Heart left ventricle (tissue), 16 donors: ENCODE data around the gene MT3. TPM values are rescaled to one million over a fixed set of nuclear protein-coding genes. Genes with fewer than 3 reads are reported as not detected.

Experiments used
- ATAC-seq, 4 donors: fragments of 200-7000 bp; cut with Tn5 transposase; one replicate each; pipeline ENCODE4 v1.9.1; 2020 to 2022; ENCODE audit warnings: moderate library complexity in 4 of 4, mild to moderate bottlenecking in 3 of 4, moderate number of reproducible peaks in 1 of 4
- DNase-seq, 5 donors: peaks; one replicate each; pipeline ENCODE4 v3.0.0-alpha.2; 2020
- H3K27ac ChIP-seq, 12 donors: fragments of 200-600 bp; sonication (generic) in 4 of 12; one replicate each; pipeline versions ENCODE4 v1.5.0 to v1.8.0; 2016 to 2022; ENCODE audit warnings: mild to moderate bottlenecking in 2 of 12
- H3K27me3 ChIP-seq, 9 donors: fragments of 200-600 bp; sonication (generic) in 2 of 9; one replicate each; pipeline versions ENCODE4 v1.5.1 to v1.8.0; 2016 to 2022; ENCODE audit warnings: mild to moderate bottlenecking in 3 of 9
- H3K36me3 ChIP-seq, 9 donors: fragments of 200-600 bp; sonication (generic) in 2 of 9; one replicate each; pipeline versions ENCODE4 v1.5.0 to v1.8.0; 2018 to 2022; ENCODE audit warnings: mild to moderate bottlenecking in 2 of 9
- H3K4me1 ChIP-seq, 12 donors: fragments of 200-600 bp; sonication (generic) in 4 of 12; one replicate each; pipeline versions ENCODE4 v1.5.0 to v1.8.0; 2016 to 2022; ENCODE audit warnings: mild to moderate bottlenecking in 3 of 12
- H3K4me3 ChIP-seq, 12 donors: fragments of 200-600 bp; sonication (generic) in 4 of 12; one replicate each; pipeline versions ENCODE4 v1.5.0 to v1.8.0; 2017 to 2022; ENCODE audit warnings: mild to moderate bottlenecking in 9 of 12, moderate library complexity in 4 of 12
- H3K9me3 ChIP-seq, 12 donors: fragments of 200-600 bp; sonication (generic) in 4 of 12; one replicate each; pipeline versions ENCODE4 v1.5.0 to v1.8.0; 2016 to 2022; ENCODE audit warnings: mild to moderate bottlenecking in 1 of 12
- CTCF ChIP-seq, 12 donors: fragments of 200-600 bp; sonication (generic) in 4 of 12; IDR thresholded peaks; one replicate each; pipeline versions ENCODE4 v1.5.0 to v1.8.0; 2018 to 2022; ENCODE audit warnings: antibody characterized with exemption in 12 of 12, mild to moderate bottlenecking in 5 of 12
- POLR2A ChIP-seq, 2 donors: fragments of 450-650 bp; IDR thresholded peaks; one replicate each; pipeline ENCODE4 v1.6.1; 2017; ENCODE audit warnings: antibody characterized with exemption in 2 of 2, mild to moderate bottlenecking in 2 of 2, moderate library complexity in 2 of 2
- WGBS, 4 donors: extraction: QIAGEN DNeasy Blood & Tissue Kit in 2 of 4; methylation state at CpG; one replicate each; pipeline versions ENCODE4 v1.1.5 to v1.1.7; 2013 to 2018; 5-methylcytosine and 5-hydroxymethylcytosine counted together
- intact Hi-C, 10 donors: fragments of 100-400 bp; cut with DNase I; formaldehyde crosslinking; loops; one replicate each; pipeline versions ENCODE4 v1.11.1 to v1.14.2; 2022
- polyA plus RNA-seq, 2 donors: library from polyadenylated mRNA; stranded (reverse); fragments of 200-250 nt; gene quantifications; one replicate each; pipeline ENCODE4 v1.2.3, GENCODE V29; 2013
- total RNA-seq, 9 donors: library from RNA; depleted of rRNA in 2 of 9; stranded (reverse); fragments of >200 nt in 2 of 9; fragmentation: NEBNext Ultra II Directional in 3 of 9; extraction: Animal tissue kit (Norgen Biotek cat#: 25700) in 3 of 9; gene quantifications; one replicate each; pipeline versions ENCODE4 v1.1.0 to v1.2.4, GENCODE V29; 2016 to 2023
- donor health status: ischemic (EF 13 %, LVEDD 7.1; RV severe dilation, severe dysfunction).
- donor health status: healthy with polysubstance abuse.
- donor health status: DM: no; HTN: yes; CAD: no.
- donor health status: DM: no; HTN: no; CAD: no.
- donor health status: ischemic (EF 25% LVEDD 6.9; RV normal size, moderate dysfunction).
- donor health status: ischemic (EF 25% LVEDD 5.7; RV mildly dilated, moderate dysfunction).
- donor health status: healthy.
- donor health status: DM: yes; HTN: yes; CAD: no.
- donor health status: ischemic (EF 35%, LVEDD 5.7; RV mildly dilated, moderate dysfunction).
- donor health status: nonischemic (EF 11% LVEDD 7.7; RV severe dilation, severe dysfunction).
- donor health status: DM: yes; HTN: yes; CAD: no.
- donor health status: PGD.
- donor health status: ischemic (EF 29% LVEDD 5.4; RV normal size, mild dysfunction).
- donor health status: nonischemic (EF 23%, LVEDD 6.1; RV moderate dilation, normal function).

MT3 gene
- total and polyA plus RNA-seq, 11 donors: 1.3 to 20.0 (median 3.7) TPM; not detected in 1

GRCh38 chr16:56608043-56608875, 18.9 kb downstream of the MT3 start, which contains the start of gene MT2A:
TSS of gene MT2A (plus strand) at chr16:56608584. CDS start at chr16:56608656, 72 bp downstream.
- WGBS, 4 donors: 4 to 15% (median 7%) methylated on average over 20 to 62 of the region's 62 CpGs
- H3K4me1 ChIP-seq: peaks cover 9 to 70% (median 57%) of the 10 kb centered on the region in 12 donors
- peak; percentile 63 to 89 (median 84) for ATAC-seq

GRCh38 chr16:56608876-56609462, 19.6 kb downstream of the MT3 start:
- 2 to 3% (median 2%) methylated on average over 19 to 21 of the region's 21 CpGs for WGBS, 4 donors
- H3K9me3 ChIP-seq: no peaks in the 10 kb centered on the region
- intact Hi-C loops: loop anchor here (1.0 to 10.0 kb wide), 11 partner anchors 16 to 176 kb away; partner anchors contain the start of genes MT1X (in 8 of the 10), MT1E (in 3 of the 10) and MT1A (in 1 of the 10)
- TF ChIP-seq POLR2A (IDR thresholded peaks at IDR 0.05) (no peak), CTCF (IDR thresholded peaks at IDR 0.05) (peak in 3 of 12 donors; percentile 16 to 38 (median 30))
- DNase-seq: peak in 1 of 5 donors; percentile 36
- H3K4me1 ChIP-seq: peaks cover 9 to 67% (median 57%) of the 10 kb centered on the region in 12 donors
- no peaks in the 10 kb centered on the region for H3K27me3 ChIP-seq
- ATAC-seq: no peak
- H3K27ac ChIP-seq: peak overlapping the region; percentile 86 to 99 (median 96)
- peak overlapping the region; percentile 58 to 87 (median 71) for H3K4me3 ChIP-seq
- no peaks in the 10 kb centered on the region for H3K36me3 ChIP-seq

More at GRCh38 chr16:56608043-56608875, 18.9 kb downstream of the MT3 start, which contains the start of gene MT2A:
- peak; percentile 93 to 98 (median 96) for DNase-seq
- peak; percentile 67 to 91 for TF ChIP-seq POLR2A (IDR thresholded peaks at IDR 0.05)
- TF ChIP-seq CTCF (IDR thresholded peaks at IDR 0.05): no peak
- Histone ChIP-seq H3K27ac (peak within 1 kb of the TSS; percentile 86 to 99 (median 96)), H3K4me3 (peak within 1 kb of the TSS; percentile 58 to 87 (median 71)), H3K27me3 (no peaks in the 10 kb centered on the region), H3K9me3 (no peaks in the 10 kb centered on the region), H3K36me3 (no peaks in the 10 kb centered on the region)
- intact Hi-C loops: loop anchor here (1.0 to 10.0 kb wide), 10 partner anchors 17 to 177 kb away; partner anchors contain the start of genes MT1X (in 8 of the 10), MT1E (in 2 of the 10) and MT1A (in 1 of the 10)

- Histone ChIP-seq H3K27me3 (no peaks in the 10 kb centered on the region), H3K4me3 (peak overlapping the region; percentile 58 to 87 (median 71)), H3K27ac (peak overlapping the region; percentile 86 to 99 (median 96)), H3K4me1 (peaks cover 9 to 67% (median 57%) of the 10 kb centered on the region in 12 donors), H3K9me3 (no peaks in the 10 kb centered on the region), H3K36me3 (no peaks in the 10 kb centered on the region)
- DNase-seq (peak in 4 of 5 donors; percentile 77 to 83 (median 78)), ATAC-seq (peak in 2 of 4 donors; percentile 6 to 14)
- TF ChIP-seq POLR2A (IDR thresholded peaks at IDR 0.05): no peak
- TF ChIP-seq CTCF (IDR thresholded peaks at IDR 0.05): peak in 1 of 12 donors; percentile 3
- 2 to 6% (median 3%) methylated on average over 6 of the region's 6 CpGs for WGBS, 4 donors
- intact Hi-C loops: loop anchor here (1.0 to 10.0 kb wide), 10 partner anchors 15 to 175 kb away; partner anchors contain the start of genes MT1X (in 7 of the 10), MT1E (in 3 of the 10) and MT1A (in 1 of the 10)
Observed at GRCh38 chr16:56609463-56609921, 20.2 kb downstream of the MT3 start.
